Superior temporal gyrus (tissue), 1 donor: Measurements from ENCODE around the gene MAGEB16.

Experiments
- DNase-seq: peaks from one replicate; pipeline ENCODE4 v3.0.0-alpha.2; 2016; ENCODE audit errors: extremely low spot score

The MAGEB16 gene

DNA sequence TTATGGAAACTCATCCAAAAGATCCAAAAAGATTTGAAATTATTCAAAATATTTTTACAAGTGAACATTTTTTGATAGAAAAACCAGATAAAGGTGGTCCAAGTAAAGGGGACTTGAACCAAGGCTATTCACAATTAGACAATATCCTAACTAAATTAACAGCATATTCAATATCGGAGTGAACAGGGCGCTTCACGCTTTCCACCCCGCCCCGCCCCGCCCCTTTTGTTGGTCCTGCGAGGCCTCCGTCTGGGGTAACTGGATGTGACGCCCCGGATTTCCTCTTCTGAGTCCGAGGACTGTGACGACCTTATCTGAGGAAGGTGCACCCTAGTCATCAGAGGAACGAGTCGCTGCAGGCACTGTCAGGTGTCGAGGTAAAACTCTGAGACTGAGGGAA lies at the start of gene MAGEB16:
TSS of gene MAGEB16 (plus strand) at position 301 of the 400 bp plus-strand sequence. CDS start 3,855 bp downstream, outside the sequence.
- no peak for DNase-seq

DNA sequence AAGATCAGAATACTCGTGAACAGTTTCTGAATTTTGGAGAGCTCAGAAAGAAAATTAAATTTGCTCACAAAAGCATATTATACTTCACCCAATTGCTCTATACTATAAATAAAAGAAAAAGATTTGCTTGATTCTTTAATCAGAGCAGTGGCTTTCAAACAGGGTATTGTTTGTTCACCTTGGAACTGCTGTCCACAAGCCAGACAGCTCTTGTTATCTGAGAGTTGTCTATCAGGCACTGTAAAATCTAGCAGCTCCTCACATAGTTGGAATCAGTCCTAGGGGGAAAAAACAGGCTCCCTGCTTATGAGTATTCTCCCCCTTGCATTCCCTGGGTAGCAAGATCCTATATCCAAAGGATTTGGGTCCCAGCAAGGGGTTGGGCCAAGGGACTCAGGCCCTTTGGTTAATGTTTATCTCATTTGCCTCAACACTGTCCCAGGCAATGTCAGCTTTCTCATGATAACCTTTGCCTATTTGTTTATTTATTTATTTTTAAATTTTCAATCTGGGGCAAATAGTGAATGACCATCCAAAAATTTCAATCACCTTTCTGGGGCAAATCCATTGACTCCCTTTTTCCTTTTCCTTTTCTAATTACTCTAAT lies 24.1 kb upstream of the MAGEB16 start:
- DNase-seq: no peak

GRCh38 chrX:35785075-35785474 lies 13.1 kb upstream of the MAGEB16 start:
- no peak for DNase-seq

DNA sequence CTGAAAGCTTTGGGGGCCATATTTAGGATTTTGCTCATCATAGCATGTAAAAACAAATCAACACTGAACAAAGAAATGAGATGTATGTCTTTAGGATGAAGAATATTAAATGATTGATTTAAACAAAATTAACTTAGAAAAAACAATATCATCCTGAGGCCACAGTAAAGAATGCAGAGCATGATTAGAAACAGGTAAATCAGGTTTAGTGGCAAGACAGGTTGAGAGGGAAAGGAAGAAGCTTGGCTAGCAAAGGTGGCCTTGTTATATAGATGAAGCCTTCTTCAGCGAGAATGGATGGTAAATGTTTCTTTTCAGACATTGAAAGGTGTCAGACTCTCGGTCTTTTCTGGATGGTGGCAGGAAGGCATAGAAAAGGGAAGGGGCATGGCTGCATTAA lies 11.9 kb upstream of the MAGEB16 start:
- no peak for DNase-seq

DNA sequence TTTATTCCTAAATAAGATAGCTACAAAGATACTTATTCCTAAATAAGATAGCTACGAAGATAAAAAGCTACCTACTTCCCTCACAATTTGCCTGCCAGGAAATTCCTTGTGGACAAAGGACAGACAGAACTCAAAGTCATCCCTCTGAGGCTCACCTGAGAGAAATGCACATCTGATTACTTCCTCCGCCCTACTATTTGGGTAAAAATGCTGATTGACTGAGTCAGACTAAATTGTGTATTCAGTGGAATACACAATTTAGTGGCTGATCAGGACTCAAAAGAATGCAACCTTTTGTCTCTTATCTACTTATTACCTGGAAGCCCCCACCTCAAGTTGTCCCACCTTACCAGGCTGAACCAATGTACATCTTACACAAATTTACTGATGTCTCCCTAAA lies 10.3 kb upstream of the MAGEB16 start:
- no peak for DNase-seq

DNA sequence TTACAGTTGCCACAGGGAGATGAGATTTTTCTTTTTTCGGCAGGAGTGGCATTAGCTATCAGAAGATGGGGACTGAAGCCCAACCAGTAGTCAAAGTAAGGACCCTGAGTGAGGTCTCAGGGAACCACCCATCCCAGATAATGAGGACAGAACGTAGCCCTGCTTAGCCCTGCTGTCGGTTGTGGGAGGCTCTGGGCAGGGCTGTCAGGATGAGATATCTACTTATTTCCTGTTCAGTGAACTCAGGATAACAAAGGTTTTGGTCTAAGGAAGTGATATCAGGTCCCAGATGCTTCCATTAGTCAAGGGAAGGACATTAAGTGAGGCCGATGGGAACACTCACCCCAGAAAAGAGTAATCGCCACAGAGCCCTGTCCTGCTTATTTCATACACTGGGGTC lies 2.3 kb downstream of the MAGEB16 start:
- no peak for DNase-seq

- DNase-seq: no peak
Measured at GRCh38 chrX:35809781-35810180, 11.6 kb downstream of the MAGEB16 start.

GRCh38 chrX:35819241-35819640 lies 21.1 kb downstream of the MAGEB16 start:
- DNase-seq: no peak

- DNase-seq: no peak
Measured at GRCh38 chrX:35826503-35826902, 28.4 kb downstream of the MAGEB16 start.

GRCh38 chrX:35829501-35829900 lies 31.4 kb downstream of the MAGEB16 start:
- DNase-seq: no peak

- DNase-seq: no peak
Measured at GRCh38 chrX:35841872-35842271, 43.7 kb downstream of the MAGEB16 start.

DNA sequence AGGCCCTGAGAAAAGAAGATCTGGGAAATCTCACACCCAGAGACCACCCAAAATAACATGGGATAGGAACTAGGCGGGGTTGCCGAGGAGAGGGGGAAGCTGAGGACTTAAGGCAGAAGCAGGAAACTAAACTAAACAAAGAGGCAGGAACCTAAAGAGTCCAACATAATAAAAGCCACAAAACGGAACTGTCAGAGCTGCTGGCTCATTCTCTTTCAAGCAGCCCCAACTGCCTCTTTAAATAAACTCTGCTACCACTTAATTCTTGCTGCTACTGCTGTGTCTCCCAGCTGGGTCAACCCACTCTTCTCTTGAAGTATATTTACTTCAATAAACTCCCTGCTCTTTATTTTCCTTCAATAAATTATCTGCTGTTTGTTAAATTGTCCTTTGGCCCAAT lies 44.5 kb downstream of the MAGEB16 start:
- no peak for DNase-seq

GRCh38 chrX:35847736-35848135 lies 49.6 kb downstream of the MAGEB16 start:
- no peak for DNase-seq
